Renal pelvis (tissue), 4 donors: ENCODE results near the gene FGFR3. TPM values are rescaled to one million over a fixed set of nuclear protein-coding genes. Genes with fewer than 3 reads are reported as not detected.

Source experiments
- DNase-seq: peaks from one replicate; pipeline ENCODE4 v3.0.0-alpha.2; 2013
- polyA plus RNA-seq, 3 donors: library from polyadenylated mRNA; unstranded; fragments of 120-200 nt; gene quantifications; one replicate each; pipeline ENCODE4 v1.2.1, GENCODE V29; 2013; ENCODE audit not compliant: insufficient read length in 3 of 3

Gene FGFR3
- polyA plus RNA-seq, 3 donors: 106 to 147 (median 144) TPM

GRCh38 chr4:1800805-1801204 lies 7.7 kb downstream of the FGFR3 start:
- DNase-seq: no peak

DNA sequence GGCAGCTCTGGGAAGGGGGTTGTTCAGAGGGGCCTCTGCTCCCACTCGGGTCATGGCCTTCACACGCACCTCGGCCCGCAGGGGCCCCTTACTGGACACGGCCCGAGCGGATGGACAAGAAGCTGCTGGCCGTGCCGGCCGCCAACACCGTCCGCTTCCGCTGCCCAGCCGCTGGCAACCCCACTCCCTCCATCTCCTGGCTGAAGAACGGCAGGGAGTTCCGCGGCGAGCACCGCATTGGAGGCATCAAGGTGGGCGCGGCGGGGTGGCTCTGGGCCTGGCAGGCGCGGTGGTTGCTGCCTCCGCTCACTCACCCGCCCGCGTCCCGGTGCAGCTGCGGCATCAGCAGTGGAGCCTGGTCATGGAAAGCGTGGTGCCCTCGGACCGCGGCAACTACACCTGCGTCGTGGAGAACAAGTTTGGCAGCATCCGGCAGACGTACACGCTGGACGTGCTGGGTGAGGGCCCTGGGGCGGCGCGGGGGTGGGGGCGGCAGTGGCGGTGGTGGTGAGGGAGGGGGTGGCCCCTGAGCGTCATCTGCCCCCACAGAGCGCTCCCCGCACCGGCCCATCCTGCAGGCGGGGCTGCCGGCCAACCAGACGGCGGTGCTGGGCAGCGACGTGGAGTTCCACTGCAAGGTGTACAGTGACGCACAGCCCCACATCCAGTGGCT lies 8.3 kb downstream of the FGFR3 start:
- DNase-seq: no peak

GRCh38 chr4:1802151-1802715 lies 9.1 kb downstream of the FGFR3 start:
- no peak for DNase-seq

DNA sequence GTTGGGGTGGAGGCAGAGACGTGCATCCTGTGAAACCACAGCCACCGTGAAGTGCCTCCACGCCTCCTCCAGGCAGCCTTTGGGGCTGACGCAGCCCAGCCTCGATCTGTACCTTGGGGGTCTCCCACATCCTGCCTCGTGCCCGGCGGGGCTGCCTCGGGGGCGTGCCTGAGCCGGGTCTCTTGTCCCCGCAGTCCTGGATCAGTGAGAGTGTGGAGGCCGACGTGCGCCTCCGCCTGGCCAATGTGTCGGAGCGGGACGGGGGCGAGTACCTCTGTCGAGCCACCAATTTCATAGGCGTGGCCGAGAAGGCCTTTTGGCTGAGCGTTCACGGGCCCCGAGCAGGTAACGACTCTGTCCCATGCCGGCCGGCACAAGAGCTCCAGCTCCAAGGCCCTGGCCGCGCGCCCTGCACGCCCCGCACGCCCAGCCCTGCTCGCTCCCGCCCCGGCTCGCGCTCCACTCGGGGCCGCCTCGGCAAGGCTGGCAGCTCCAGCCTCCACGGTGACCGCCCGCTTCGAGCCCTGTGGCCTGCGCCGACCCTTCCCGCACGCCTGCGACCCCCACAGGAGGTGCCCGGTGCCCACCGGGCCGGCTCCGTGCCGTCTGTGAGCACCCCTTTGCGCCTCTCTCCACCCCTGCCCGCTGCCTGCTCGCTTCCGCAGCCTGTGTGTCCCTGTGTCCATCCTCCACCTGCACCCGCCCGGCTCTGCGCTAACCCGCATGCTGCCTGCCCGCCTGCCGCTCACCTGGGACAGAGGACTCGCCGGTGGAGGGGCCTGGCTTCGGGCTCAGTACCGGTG lies 9.8 kb downstream of the FGFR3 start:
- no peak for DNase-seq

GRCh38 chr4:1803523-1804423 lies 10.7 kb downstream of the FGFR3 start:
- DNase-seq: no peak

DNA sequence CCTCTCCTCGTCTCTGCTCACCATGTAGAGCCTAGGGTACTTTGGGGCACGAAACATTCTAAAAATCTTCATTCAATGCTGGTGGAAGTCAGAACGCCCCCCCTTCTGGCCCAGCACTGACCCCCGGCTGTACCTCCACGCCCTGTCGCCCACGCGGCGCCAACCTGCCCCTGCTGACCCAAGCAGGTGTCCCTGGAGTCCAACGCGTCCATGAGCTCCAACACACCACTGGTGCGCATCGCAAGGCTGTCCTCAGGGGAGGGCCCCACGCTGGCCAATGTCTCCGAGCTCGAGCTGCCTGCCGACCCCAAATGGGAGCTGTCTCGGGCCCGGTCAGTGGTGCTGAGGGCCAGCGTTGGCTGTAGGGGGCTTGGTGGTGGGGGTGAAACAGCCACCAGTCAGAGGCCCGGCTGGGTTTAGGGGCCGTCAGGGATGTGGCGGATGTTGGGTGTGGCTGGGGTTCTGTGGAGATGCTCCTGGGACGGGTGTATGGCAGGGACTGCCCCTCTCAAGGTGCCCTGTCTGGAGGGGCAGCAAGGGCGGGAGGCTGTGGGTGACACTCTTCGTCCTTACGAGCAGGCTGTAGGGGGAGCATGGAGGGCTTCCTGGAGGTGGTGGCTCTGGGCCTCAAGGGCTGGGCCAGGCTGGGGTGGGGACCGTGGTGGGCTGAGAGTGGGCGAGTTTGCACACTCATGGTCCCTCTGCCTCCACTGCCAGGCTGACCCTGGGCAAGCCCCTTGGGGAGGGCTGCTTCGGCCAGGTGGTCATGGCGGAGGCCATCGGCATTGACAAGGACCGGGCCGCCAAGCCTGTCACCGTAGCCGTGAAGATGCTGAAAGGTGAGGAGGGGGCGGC lies 11.8 kb downstream of the FGFR3 start:
- no peak for DNase-seq

GRCh38 chr4:1805493-1806222 lies 12.6 kb downstream of the FGFR3 start:
- no peak for DNase-seq

DNA sequence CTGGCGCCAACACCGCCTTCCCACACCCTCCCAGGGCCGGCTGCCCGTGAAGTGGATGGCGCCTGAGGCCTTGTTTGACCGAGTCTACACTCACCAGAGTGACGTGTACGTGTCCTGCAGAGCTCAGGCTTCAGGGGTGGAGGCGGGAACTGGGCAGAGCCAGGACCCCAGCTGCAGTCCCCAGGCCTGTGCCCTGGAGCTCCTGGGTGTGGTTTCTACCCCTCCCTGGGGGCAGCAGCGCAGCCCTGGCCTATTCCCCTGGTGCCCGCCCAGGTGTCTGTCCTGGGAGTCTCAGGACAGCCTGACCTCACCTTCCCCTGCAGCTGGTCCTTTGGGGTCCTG lies 13.1 kb downstream of the FGFR3 start:
- DNase-seq: no peak

DNA sequence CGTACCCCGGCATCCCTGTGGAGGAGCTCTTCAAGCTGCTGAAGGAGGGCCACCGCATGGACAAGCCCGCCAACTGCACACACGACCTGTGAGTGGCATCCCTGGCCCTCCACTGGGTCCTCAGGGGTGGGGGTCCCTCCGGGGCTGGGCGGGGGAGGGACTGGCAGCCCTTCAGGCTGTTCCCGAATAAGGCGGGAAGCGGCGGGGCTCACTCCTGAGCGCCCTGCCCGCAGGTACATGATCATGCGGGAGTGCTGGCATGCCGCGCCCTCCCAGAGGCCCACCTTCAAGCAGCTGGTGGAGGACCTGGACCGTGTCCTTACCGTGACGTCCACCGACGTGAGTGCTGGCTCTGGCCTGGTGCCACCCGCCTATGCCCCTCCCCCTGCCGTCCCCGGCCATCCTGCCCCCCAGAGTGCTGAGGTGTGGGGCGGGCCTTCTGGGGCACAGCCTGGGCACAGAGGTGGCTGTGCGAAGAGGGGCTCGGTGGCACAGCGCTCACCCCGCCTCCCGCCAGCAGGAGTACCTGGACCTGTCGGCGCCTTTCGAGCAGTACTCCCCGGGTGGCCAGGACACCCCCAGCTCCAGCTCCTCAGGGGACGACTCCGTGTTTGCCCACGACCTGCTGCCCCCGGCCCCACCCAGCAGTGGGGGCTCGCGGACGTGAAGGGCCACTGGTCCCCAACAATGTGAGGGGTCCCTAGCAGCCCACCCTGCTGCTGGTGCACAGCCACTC lies 13.7 kb downstream of the FGFR3 start:
- DNase-seq: no peak

DNA sequence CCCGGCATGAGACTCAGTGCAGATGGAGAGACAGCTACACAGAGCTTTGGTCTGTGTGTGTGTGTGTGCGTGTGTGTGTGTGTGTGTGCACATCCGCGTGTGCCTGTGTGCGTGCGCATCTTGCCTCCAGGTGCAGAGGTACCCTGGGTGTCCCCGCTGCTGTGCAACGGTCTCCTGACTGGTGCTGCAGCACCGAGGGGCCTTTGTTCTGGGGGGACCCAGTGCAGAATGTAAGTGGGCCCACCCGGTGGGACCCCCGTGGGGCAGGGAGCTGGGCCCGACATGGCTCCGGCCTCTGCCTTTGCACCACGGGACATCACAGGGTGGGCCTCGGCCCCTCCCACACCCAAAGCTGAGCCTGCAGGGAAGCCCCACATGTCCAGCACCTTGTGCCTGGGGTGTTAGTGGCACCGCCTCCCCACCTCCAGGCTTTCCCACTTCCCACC lies 14.3 kb downstream of the FGFR3 start:
- no peak for DNase-seq

GRCh38 chr4:1808396-1808795 lies 15.3 kb downstream of the FGFR3 start:
- no peak for DNase-seq

GRCh38 chr4:1808851-1809753 lies 16.0 kb downstream of the FGFR3 start:
- no peak for DNase-seq

GRCh38 chr4:1809754-1810502 lies 16.8 kb downstream of the FGFR3 start:
- DNase-seq: peak; percentile 62

DNA sequence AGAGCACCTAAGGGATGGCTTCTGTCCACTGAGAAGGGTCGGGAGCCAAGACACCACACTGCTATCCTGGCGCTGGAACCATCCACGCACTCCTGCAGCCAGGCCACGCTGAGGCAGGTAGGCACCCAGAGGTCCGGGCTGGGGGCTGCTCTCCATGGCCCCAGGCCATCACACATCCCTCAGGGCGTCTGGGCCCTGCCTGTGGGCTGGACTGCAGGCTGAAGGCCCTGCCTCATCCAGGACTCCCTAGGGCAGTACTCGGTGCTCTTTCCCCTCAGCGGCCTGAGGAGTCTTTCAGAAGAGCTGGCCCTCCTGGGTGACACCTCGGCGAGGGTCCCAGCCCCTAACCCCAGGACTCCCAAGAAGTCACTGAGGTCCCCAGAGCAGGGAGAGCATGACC lies 17.7 kb downstream of the FGFR3 start:
- no peak for DNase-seq

DNA sequence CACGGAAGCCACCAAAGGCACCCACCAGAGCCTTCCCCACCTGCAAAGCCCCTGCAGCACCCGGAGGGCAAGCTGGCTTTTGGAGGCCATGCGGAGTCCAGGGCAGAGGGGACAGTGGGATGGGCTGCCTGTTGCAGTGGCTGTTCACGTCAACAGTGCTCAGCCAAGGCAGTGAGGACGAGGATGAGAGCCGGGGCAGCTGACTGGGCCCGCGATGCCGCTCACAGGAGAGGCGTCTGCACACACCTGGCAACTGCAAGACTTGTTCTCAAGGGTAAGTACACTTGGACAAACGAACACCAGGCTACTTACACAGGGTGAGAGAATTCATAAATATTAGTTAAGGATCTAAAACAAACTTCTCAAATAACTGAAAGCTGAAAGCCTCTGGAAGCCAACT lies 19.6 kb downstream of the FGFR3 start:
- DNase-seq: no peak

- DNase-seq: no peak
Measured at GRCh38 chr4:1813231-1813630, 20.1 kb downstream of the FGFR3 start.

- no peak for DNase-seq
Measured at GRCh38 chr4:1813915-1814314, 20.8 kb downstream of the FGFR3 start.

DNA sequence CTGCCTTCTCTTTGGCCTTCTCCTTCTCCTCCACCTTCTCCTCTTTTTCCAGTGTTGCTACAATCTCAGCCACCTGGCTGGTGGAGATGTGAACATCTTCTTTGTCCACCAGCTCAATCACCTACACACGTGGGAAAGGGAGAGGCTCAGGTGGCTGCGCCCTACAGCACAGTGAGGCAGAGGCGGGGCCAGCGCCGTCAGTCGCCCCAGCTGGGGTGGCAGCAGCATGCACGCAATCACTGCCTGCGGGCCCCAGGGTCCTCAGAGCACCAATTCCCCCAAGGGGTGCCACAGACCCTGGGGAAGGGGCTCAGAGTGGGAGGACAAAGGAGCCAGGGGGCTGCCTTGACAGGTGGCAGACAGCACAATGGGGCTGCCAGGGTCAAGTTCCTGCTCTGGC lies 21.4 kb downstream of the FGFR3 start:
- no peak for DNase-seq
